GM18508 (cell line): ENCODE results near the gene PRG3.

Experiments
- ATAC-seq: cut with Tn5 transposase; IDR thresholded peaks from one replicate; pipeline ENCODE4 v1.9.1; 2021; ENCODE audit warnings: moderate number of reproducible peaks; ENCODE audit not compliant: insufficient read depth, unreplicated experiment

Gene PRG3

GRCh38 chr11:57392066-57392762 is 11.3 kb upstream of the PRG3 start:
- no peak for ATAC-seq

GRCh38 chr11:57391539-57391938 is 10.6 kb upstream of the PRG3 start:
- no peak for ATAC-seq

GRCh38 chr11:57391111-57391510 is 10.2 kb upstream of the PRG3 start:
- ATAC-seq: no peak

- ATAC-seq: no peak
Measured at GRCh38 chr11:57390535-57390934, 9.6 kb upstream of the PRG3 start, which contains the start of gene PRG2. PRG2 (minus strand) TSS chr11:57390650; CDS start chr11:57389944, 706 bp downstream.

- no peak for ATAC-seq
Measured at GRCh38 chr11:57387289-57388030, 6.5 kb upstream of the PRG3 start.

- no peak for ATAC-seq
Measured at GRCh38 chr11:57386178-57386940, 5.4 kb upstream of the PRG3 start.

- no peak for ATAC-seq
Measured at GRCh38 chr11:57379732-57380131, 1.2 kb downstream of the PRG3 start.

GRCh38 chr11:57378186-57378585 is 2.8 kb downstream of the PRG3 start:
- ATAC-seq: no peak

GRCh38 chr11:57377107-57377506 is 3.8 kb downstream of the PRG3 start:
- ATAC-seq: no peak

GRCh38 chr11:57376095-57377090 is 4.6 kb downstream of the PRG3 start:
- no peak for ATAC-seq

GRCh38 chr11:57375490-57375889 is 5.5 kb downstream of the PRG3 start:
- no peak for ATAC-seq

GRCh38 chr11:57374966-57375365 is 6.0 kb downstream of the PRG3 start:
- ATAC-seq: no peak

GRCh38 chr11:57373146-57373545 is 7.8 kb downstream of the PRG3 start:
- no peak for ATAC-seq

GRCh38 chr11:57370941-57371340 is 10.0 kb downstream of the PRG3 start:
- ATAC-seq: no peak

- no peak for ATAC-seq
Measured at GRCh38 chr11:57370251-57370650, 10.7 kb downstream of the PRG3 start.

- no peak for ATAC-seq
Measured at GRCh38 chr11:57368845-57369232, 12.1 kb downstream of the PRG3 start.

- no peak for ATAC-seq
Measured at GRCh38 chr11:57368106-57368844, 12.7 kb downstream of the PRG3 start.

GRCh38 chr11:57364851-57365660 is 15.9 kb downstream of the PRG3 start:
- ATAC-seq: no peak
